HepG2 (cell line): ENCODE measurements around the gene GPT2. TPM values are rescaled to one million over a fixed set of nuclear protein-coding genes. Genes with fewer than 3 reads are reported as not detected.

Experiments used
- AGO2 ChIP-seq: fragments of 200-400 bp; formaldehyde crosslinking; optimal IDR thresholded peaks from 2 replicates; pipeline ENCODE3; 2017; ENCODE audit warnings: mild to moderate bottlenecking, low read depth, low read length, moderate library complexity
- BRD4 ChIP-seq: sonication (generic); formaldehyde crosslinking; IDR thresholded peaks from 2 replicates; pipeline ENCODE4 v1.4.0; 2020; ENCODE audit warnings: missing genetic modification reagents
- EED ChIP-seq: sonication (generic); formaldehyde crosslinking; IDR thresholded peaks from 2 replicates; pipeline ENCODE4 v1.5.0; 2020; ENCODE audit warnings: mild to moderate bottlenecking, missing genetic modification reagents
- HMGA1 ChIP-seq: sonication (generic); formaldehyde crosslinking; conservative IDR thresholded peaks from 2 replicates; pipeline ENCODE4 v1.4.0; 2020; ENCODE audit warnings: missing genetic modification reagents
- HOXD1 ChIP-seq: sonication (generic); formaldehyde crosslinking; IDR thresholded peaks from 2 replicates; pipeline ENCODE4 v1.5.0; 2020; ENCODE audit warnings: missing genetic modification reagents
- KLF9 ChIP-seq: IDR thresholded peaks from 2 replicates; pipeline ENCODE4 v1.6.1; 2016; ENCODE audit warnings: low read depth
- MZF1 ChIP-seq: sonication (generic); formaldehyde crosslinking; IDR thresholded peaks from 2 replicates; pipeline ENCODE4 v1.8.1; 2023; ENCODE audit warnings: mild to moderate bottlenecking, missing genetic modification reagents, borderline replicate concordance
- NR2F6 ChIP-seq, 2 experiments: IDR thresholded peaks; 2 replicates each; pipeline ENCODE4 v1.6.1; 2016; ENCODE audit warnings: antibody characterized with exemption in 1 of 2, mild to moderate bottlenecking in 1 of 2
- POLR2AphosphoS5 ChIP-seq: IDR thresholded peaks from 2 replicates; pipeline ENCODE4 v1.6.1; 2012; ENCODE audit warnings: low read depth, low read length
- RELA ChIP-seq: sonication (generic); formaldehyde crosslinking; IDR thresholded peaks from 2 replicates; pipeline ENCODE4 v1.4.0; 2020; ENCODE audit warnings: missing genetic modification reagents
- SOX5 ChIP-seq: IDR thresholded peaks from 2 replicates; pipeline ENCODE4 v1.6.1; 2016; ENCODE audit warnings: borderline replicate concordance
- SP140L ChIP-seq: sonication (generic); formaldehyde crosslinking; IDR thresholded peaks from 2 replicates; pipeline ENCODE4 v1.4.0; 2020; ENCODE audit warnings: missing genetic modification reagents, borderline replicate concordance
- TAF1 ChIP-seq: sonication (generic); formaldehyde crosslinking; IDR thresholded peaks from 2 replicates; pipeline ENCODE4 v1.4.0; 2020; ENCODE audit warnings: missing genetic modification reagents
- ZBTB20 ChIP-seq: sonication (generic); formaldehyde crosslinking; IDR thresholded peaks from 2 replicates; pipeline ENCODE4 v1.8.1; 2023; ENCODE audit warnings: missing genetic modification reagents, low read depth, mild to moderate bottlenecking, borderline replicate concordance
- ZC3H13 ChIP-seq: sonication (generic); formaldehyde crosslinking; IDR thresholded peaks from 2 replicates; pipeline ENCODE4 v1.8.1; 2023; ENCODE audit warnings: mild to moderate bottlenecking, missing genetic modification reagents, moderate library complexity
- ZKSCAN5 ChIP-seq: sonication (generic); formaldehyde crosslinking; IDR thresholded peaks from 2 replicates; pipeline ENCODE4 v1.5.1; 2020; ENCODE audit warnings: mild to moderate bottlenecking, missing genetic modification reagents
- ZNF121 ChIP-seq: sonication (generic); formaldehyde crosslinking; IDR thresholded peaks from 2 replicates; pipeline ENCODE4 v1.5.0; 2020; ENCODE audit warnings: mild to moderate bottlenecking, missing genetic modification reagents
- ZNF138 ChIP-seq: sonication (generic); formaldehyde crosslinking; IDR thresholded peaks from 2 replicates; pipeline ENCODE4 v1.5.0; 2020; ENCODE audit warnings: mild to moderate bottlenecking, low read depth, missing genetic modification reagents
- ZNF333 ChIP-seq: sonication (generic); formaldehyde crosslinking; IDR thresholded peaks from 2 replicates; pipeline ENCODE4 v1.4.0; 2020; ENCODE audit warnings: mild to moderate bottlenecking, missing genetic modification reagents, borderline replicate concordance
- ZNF367 ChIP-seq: sonication (generic); formaldehyde crosslinking; IDR thresholded peaks from 2 replicates; pipeline ENCODE4 v1.4.0; 2020; ENCODE audit warnings: missing genetic modification reagents, borderline replicate concordance
- ZNF597 ChIP-seq: sonication (generic); formaldehyde crosslinking; IDR thresholded peaks from 2 replicates; pipeline ENCODE4 v1.5.0; 2020; ENCODE audit warnings: missing genetic modification reagents
- ZNF687 ChIP-seq: sonication (generic); formaldehyde crosslinking; IDR thresholded peaks from 2 replicates; pipeline ENCODE4 v1.5.1; 2020; ENCODE audit warnings: mild to moderate bottlenecking, missing genetic modification reagents, moderate library complexity
- ZNF776 ChIP-seq: sonication (generic); formaldehyde crosslinking; IDR thresholded peaks from 2 replicates; pipeline ENCODE4 v1.4.0; 2020; ENCODE audit warnings: mild to moderate bottlenecking, missing genetic modification reagents
- ZNF780A ChIP-seq: sonication (generic); formaldehyde crosslinking; IDR thresholded peaks from 2 replicates; pipeline ENCODE4 v1.8.0; 2022; ENCODE audit warnings: mild to moderate bottlenecking, missing genetic modification reagents, moderate library complexity
- polyA plus RNA-seq, 8 experiments: library from polyadenylated mRNA; depleted of rRNA in 3 of 8; stranded (reverse) in 7 of 8; unstranded in 1 of 8; fragments of >200 nt; fragmentation: Illumina TruSeq in 4 of 8; extraction: Trizol in 4 of 8; gene quantifications; 2 replicates each; pipeline versions ENCODE4 v1.2.1 to v1.2.3, GENCODE V29; 2011 to 2016; ENCODE audit warnings: low read depth in 4 of 8, missing spikeins in 1 of 8, mixed read lengths in 1 of 8; ENCODE audit not compliant: insufficient read depth in 1 of 8
- total RNA-seq, 5 experiments: library from RNA; depleted of rRNA; stranded (reverse); fragments of >200 nt; fragmentation: Illumina TruSeq; extraction: Trizol; gene quantifications; 2 replicates each; pipeline ENCODE4 v1.2.3, GENCODE V29; 2016; ENCODE audit warnings: low read depth in 1 of 5
- TF ChIP-seq, protein P1 (sequence below): conservative IDR thresholded peaks from 2 replicates; pipeline ENCODE4 v1.6.1; 2018; ENCODE audit warnings: missing genetic modification reagents
- TF ChIP-seq, protein P2 (sequence below): IDR thresholded peaks from 2 replicates; pipeline ENCODE4 v1.6.1; 2012; ENCODE audit warnings: inconsistent platforms

Gene GPT2
- total and polyA plus RNA-seq, 2 of the 13 experiments (the other 11 are each of a cell fraction or from before 2014, with no cell fraction given): 138 to 267 TPM

DNA sequence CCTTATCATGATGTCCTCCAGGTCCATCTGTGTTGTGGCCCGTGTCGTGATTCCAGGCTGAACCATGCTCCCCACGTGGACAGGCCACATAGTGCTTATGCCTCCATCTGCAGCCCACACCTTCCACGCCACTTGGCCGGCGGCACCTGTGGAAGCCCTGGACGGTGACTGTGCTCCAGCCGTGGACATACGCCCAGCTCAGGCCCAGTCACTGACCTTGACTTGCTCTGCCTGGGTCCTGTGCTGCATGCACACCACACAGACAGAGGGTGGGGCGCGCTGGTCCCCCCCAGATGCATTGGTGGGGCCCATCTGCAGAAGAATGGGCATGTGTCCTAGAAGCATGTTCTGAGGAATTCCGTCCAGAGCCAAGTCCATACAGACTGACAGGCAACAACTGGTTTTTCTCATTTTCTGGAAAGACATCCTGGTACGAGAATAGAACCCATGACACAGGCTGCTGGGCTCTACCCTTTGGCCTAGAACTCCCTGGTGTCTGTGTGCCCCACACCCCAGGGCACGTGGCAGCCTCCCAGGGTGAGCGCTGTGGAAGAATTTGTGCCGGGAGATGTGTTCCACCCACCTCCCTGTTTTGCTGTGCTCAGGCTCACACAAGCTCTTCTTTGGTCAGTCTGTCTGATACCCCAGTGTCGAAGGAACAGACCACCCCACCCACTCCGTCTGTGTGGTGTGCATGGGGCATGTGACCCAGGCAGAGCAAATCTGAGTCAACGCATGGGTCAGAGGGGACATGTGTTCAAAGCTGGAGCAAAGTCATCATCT, 39.5 kb downstream of the GPT2 start (continued):
- peak; percentile 20; the same call in 1 of the 2 replicates for TF ChIP-seq ZC3H13 (CRISPR knock-in tag)
- no peak for TF ChIP-seq ZNF333 (CRISPR knock-in tag)
- TF ChIP-seq BRD4: no peak
- TF ChIP-seq ZNF597 (CRISPR knock-in tag): no peak
- TF ChIP-seq, protein P1, sequence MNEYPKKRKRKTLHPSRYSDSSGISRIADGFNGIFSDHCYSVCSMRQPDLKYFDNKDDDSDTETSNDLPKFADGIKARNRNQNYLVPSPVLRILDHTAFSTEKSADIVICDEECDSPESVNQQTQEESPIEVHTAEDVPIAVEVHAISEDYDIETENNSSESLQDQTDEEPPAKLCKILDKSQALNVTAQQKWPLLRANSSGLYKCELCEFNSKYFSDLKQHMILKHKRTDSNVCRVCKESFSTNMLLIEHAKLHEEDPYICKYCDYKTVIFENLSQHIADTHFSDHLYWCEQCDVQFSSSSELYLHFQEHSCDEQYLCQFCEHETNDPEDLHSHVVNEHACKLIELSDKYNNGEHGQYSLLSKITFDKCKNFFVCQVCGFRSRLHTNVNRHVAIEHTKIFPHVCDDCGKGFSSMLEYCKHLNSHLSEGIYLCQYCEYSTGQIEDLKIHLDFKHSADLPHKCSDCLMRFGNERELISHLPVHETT: no peak
- TF ChIP-seq ZNF138 (CRISPR knock-in tag): no peak
- TF ChIP-seq HOXD1 (CRISPR knock-in tag): no peak
- TF ChIP-seq ZNF780A (CRISPR knock-in tag): no peak
- no peak for TF ChIP-seq MZF1 (CRISPR knock-in tag)
- no peak for TF ChIP-seq KLF9 (CRISPR knock-in tag)
- no peak for TF ChIP-seq TAF1 (CRISPR knock-in tag)
- TF ChIP-seq POLR2AphosphoS5: 0 out of 2 replicates have a peak, but pooled peaks have one; percentile 13
- TF ChIP-seq ZNF776: no peak
- peak; percentile 35 for TF ChIP-seq ZNF687 (CRISPR knock-in tag)
- no peak for TF ChIP-seq HMGA1 (CRISPR knock-in tag)
- TF ChIP-seq ZKSCAN5 (CRISPR knock-in tag): no peak
- peak; percentile 30; the same call in 1 of the 2 replicates for TF ChIP-seq EED
- TF ChIP-seq NR2F6 (IDR thresholded peaks at IDR 0.05): no peak
- TF ChIP-seq NR2F6 (CRISPR knock-in tag; IDR thresholded peaks at IDR 0.05): no peak
- no peak for TF ChIP-seq ZBTB20
- TF ChIP-seq SP140L (CRISPR knock-in tag): no peak
- TF ChIP-seq ZNF367 (CRISPR knock-in tag): no peak
- no peak for TF ChIP-seq SOX5 (CRISPR knock-in tag)
- peak; percentile 93 for TF ChIP-seq AGO2
- TF ChIP-seq RELA: no peak
- TF ChIP-seq, protein P2, sequence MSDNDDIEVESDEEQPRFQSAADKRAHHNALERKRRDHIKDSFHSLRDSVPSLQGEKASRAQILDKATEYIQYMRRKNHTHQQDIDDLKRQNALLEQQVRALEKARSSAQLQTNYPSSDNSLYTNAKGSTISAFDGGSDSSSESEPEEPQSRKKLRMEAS: no peak
- TF ChIP-seq ZNF121: no peak
